Adipose tissue (tissue), 3 donors: ENCODE results near the gene MCF2L2. TPM values are rescaled to one million over a fixed set of nuclear protein-coding genes. Genes with fewer than 3 reads are reported as not detected.

Experiments
- H3K27ac ChIP-seq: one replicate; pipeline ENCODE4 v1.5.1; 2013; ENCODE audit warnings: low read depth, low read length
- WGBS, 3 donors: extraction: QIAGEN DNeasy Blood & Tissue Kit; methylation state at CpG; one replicate each; pipeline ENCODE4 v1.1.7; 2013; 5-methylcytosine and 5-hydroxymethylcytosine counted together
- polyA plus RNA-seq, 3 donors: library from polyadenylated mRNA; stranded (reverse); fragments of 200-250 nt; gene quantifications; one replicate each; pipeline ENCODE4 v1.2.3, GENCODE V29; 2013
- donor health status: healthy with polysubstance abuse.
- donor health status: Bipolar disorder and iron deficiency.
- donor health status: healthy.

The MCF2L2 gene
- polyA plus RNA-seq, 3 donors: 0.06 to 0.22 (median 0.12) TPM

DNA sequence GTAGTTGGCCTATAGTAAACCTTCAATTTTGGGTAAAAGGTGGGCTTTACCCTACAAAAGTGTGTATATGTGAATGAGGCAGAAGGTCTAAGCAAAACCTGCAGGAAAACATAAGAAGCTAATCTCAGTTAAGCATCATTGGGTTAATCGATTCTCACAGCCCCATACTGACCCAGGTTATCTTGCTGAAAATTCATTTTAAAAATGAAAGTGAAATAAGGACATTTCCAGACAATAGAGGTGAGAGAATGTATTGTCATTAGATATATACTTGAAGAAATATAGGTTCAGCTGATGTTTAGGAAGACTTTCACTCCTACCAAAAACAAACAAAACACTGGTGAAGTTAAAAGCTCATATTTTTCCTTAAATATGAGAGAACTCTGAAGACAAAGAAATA is 85.6 kb downstream of the MCF2L2 start:
- no peak overlapping the region for H3K27ac ChIP-seq
- 64 to 83% (median 78%) methylated on average over 1 of the region's 1 CpG for WGBS, 3 donors

DNA sequence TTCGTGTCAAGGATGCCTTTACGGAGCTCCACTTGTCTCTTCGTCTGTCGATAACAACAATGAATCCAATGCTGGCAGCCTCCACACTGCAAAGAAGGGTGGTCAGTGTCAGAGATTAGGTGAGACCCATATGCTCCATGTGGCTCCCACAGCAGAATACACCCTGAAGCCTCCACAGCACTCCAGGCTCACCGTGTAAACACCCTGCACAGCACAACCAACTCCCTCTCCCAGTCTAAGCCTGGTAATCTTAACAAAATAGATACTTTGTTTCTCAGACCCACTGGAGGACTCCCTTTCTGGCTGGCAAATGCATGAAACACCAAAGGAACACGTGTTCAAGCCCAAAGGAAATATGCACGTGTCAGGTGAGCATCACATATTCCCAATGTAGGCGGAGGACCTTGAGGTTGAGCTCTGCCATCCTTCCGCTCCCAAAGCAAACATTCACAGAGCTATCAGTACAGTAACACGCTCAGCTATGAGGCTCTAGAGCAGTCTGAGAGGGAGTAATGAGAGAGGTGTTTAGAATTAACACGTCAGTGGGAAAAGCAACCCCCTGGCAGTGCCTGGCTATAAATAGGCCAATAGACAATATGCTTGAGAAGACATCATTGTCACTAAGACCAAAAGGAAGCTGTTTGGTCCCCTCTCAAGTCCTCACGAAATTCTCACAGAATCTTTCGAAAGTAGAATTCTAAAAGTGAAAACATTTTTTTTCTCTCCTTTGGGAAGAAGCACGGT is 86.7 kb downstream of the MCF2L2 start:
- H3K27ac ChIP-seq: no peak overlapping the region
- 65 to 81% (median 78%) methylated on average over 14 of the region's 14 CpGs for WGBS, 3 donors

DNA sequence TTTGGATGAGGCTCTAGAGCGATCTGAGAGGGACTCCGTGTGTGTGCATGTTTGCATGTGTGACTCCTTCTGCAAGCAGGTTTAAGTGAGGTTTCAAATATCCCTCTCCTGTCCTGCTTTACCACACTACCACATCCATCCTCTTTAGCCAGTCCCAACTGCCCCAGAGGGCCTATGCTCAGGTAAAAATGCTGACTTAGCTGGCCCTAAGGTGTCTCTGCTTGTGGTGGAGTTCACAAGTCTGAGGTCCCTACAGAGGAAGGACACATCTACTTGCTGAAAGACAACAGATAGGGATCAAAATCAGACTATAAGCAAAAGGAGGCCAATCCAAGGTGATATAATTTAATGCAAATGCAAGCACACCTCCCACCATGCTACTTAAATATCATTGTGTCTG is 88.2 kb downstream of the MCF2L2 start:
- H3K27ac ChIP-seq: no peak overlapping the region
- WGBS, 3 donors: 90 to 96% (median 90%) methylated on average over 2 of the region's 2 CpGs

DNA sequence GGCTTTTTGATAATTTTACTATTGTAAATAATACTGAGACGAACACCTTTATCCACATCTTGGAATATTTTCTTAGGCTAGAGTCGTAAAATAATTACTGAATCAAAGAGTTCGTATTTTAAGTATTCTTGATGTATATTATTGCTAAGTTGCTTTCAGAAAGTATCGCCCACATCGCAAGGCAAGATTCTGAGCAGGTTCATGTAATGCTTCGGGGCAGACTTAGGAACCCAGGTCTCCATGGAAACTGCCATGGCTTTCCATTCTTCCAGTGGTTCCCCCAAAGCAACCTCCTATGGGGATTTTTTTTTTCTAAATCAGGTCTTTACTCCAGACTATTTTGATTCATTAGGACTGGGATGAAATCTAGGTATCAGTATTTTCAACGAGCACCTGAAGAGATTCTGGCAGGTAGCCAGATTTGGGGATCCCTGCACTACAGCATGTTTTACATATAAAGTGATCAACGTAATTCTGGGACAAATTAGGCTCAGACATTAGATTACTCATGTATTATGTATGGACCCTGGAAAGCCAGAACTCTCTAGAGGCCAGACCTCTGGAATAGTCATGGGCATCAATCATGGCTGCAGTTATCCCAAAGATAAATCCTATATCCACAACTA is 88.8 kb downstream of the MCF2L2 start:
- 88 to 90% (median 89%) methylated on average over 8 of the region's 8 CpGs for WGBS, 3 donors
- H3K27ac ChIP-seq: no peak overlapping the region

DNA sequence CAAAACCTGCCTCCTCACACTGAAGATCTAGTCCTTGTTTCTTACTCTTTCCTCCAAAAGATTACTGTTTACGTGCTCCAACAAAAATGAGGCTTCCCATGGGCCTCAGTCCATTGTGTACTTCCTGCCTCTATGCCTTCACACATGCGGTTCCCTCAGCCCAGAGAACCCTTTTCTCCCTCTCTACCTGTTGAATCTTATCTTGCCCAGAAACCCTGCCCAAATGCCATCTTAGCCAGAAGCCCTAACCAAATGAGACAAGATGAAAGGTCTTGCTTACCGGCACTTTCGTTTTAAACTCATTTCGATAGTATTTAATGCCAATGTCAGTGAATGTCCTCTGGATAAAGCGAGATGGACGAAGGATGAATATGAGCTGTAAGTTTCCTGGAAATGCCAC is 89.9 kb downstream of the MCF2L2 start:
- no peak overlapping the region for H3K27ac ChIP-seq
- 86 to 94% (median 90%) methylated on average over 7 of the region's 7 CpGs for WGBS, 3 donors

DNA sequence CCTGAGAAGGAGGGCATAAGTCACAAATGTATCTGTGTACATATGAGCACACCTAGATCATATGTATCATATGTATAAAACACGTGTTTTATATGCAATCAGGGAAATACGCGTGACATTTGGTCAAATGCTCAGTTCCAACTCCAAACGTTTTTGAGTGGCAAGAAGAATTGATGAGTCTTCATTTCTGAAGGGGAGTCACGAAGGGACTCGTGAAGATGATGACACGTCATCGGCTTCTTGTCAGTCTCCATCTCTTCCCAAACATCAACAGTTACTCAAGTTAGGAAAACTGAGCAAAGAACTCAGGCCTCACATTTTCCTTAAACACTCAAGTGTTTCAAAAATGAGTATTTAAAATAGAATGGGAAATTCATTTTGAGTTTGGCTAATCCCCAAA is 95.9 kb downstream of the MCF2L2 start:
- no peak overlapping the region for H3K27ac ChIP-seq
- WGBS, 3 donors: 79 to 93% (median 84%) methylated on average over 8 of the region's 8 CpGs

DNA sequence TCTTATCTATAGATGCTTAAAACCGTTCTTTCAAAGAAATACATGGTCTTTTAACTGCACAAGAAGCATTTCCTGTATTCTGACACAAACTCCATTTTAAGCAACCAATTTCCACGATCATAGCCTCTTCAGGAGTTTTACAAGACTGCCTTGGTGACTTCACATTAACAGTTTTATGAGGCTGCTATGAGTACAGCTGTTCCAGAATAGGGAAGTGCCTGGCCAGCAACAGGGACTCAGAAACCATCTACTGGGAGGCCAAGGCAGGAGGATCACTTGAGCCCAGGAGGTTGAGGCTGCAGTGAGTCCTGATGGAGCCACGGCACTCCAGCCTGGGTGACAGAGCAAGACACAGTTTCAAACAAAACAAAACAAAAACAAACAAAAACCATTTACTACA is 96.9 kb downstream of the MCF2L2 start:
- WGBS, 3 donors: 62 to 75% (median 68%) methylated on average over 3 of the region's 3 CpGs
- H3K27ac ChIP-seq: no peak overlapping the region

DNA sequence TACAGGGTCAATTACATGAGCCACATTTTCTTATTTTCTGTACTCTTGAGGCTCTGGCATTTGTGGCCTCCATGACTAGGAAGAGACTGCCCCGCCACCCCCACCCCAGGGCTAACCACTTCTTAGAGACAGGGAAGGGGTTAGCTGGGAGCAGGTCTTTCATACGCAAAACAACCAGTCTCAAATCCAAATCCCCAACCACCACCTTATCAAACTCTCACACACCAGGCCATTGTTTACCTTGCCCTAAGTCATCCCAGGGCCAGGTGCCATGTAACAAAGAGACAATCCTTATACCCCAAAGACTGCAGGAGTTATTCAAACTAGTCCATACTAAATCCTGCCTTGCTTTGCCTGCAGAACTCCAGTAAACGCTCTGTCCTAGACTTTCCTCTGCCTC is 97.5 kb downstream of the MCF2L2 start:
- WGBS, 3 donors: 79 to 91% (median 89%) methylated on average over 3 of the region's 3 CpGs
- no peak overlapping the region for H3K27ac ChIP-seq

DNA sequence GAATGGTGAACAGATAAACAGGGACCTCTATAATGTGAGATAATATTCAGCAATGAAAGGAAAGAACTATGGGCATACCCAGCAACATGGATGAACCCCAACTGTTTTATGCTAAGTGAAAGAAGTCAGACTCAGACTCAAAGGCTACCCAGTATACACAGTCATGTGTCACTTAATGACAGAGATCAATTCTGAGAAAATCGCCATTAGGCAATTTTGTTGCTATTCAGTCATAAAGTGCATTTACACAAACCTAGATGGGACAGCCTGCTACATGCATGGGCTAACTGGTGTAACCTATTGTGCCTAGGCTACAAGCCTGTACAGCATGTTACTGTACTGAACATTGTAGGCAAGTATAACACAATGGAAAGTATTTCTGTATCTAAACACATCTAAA is 98.9 kb downstream of the MCF2L2 start:
- 76 to 97% (median 97%) methylated on average over 1 of the region's 1 CpG for WGBS, 3 donors
- H3K27ac ChIP-seq: no peak overlapping the region

DNA sequence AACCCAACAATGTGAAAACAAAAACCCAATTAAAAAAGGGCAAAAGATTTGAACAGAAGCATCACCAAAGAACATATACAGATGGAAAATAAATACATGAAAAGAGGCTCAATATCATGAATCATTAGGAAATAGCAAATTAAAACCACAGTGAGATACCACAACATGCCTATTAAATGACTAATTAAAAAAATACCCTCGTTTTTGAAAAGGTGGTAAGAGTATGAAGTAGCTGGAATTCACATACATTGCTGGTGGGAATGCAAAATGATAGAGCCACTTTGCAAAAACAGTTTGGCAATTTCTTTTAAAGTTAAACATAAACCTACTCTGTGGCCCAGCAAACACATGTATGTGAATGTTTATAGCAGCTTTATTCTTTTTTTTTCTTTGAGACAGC is 99.6 kb downstream of the MCF2L2 start:
- 28 to 46% (median 28%) methylated on average over 1 of the region's 1 CpG for WGBS, 3 donors
- no peak overlapping the region for H3K27ac ChIP-seq

DNA sequence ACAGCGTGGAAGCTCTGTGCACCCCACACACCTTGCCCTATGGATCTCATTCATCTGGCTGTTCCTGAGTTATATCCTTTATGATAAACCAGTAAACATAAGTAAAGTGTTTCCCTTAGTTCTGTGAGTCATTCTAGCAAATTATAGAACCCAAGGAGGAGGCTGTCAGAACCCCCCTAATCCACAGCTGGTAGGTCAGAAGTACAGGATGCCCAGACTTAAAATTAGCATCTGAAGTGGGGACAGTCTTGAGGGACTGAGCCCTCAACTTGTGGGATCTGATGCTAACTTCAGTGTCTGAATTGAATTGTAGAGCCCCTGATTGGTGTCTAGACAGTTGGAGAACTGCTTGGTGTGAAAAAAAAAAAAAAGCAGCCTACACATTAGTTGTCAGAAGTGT is 100.3 kb downstream of the MCF2L2 start:
- no peak overlapping the region for H3K27ac ChIP-seq
- WGBS, 3 donors: 79 to 96% (median 93%) methylated on average over 1 of the region's 1 CpG

DNA sequence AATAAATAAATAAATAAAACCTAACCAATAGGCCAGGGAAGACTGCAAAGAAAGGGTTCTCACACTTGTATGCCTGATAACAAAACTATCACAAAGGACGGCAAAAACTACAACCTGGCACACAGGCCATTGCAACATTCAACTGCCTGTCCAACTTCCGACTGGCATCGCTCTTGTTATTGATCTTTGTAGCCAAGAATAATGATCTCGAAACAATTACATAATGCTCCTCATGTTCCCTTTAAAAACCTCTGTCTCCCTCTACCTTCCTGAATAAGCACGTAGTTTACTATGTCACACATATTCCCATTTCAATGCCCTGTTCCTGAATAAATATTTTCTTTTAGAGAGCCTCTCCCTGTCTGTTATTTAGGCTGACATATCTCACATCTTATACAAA is 101.1 kb downstream of the MCF2L2 start:
- no peak overlapping the region for H3K27ac ChIP-seq
- 32 to 65% (median 58%) methylated on average over 5 of the region's 5 CpGs for WGBS, 3 donors

DNA sequence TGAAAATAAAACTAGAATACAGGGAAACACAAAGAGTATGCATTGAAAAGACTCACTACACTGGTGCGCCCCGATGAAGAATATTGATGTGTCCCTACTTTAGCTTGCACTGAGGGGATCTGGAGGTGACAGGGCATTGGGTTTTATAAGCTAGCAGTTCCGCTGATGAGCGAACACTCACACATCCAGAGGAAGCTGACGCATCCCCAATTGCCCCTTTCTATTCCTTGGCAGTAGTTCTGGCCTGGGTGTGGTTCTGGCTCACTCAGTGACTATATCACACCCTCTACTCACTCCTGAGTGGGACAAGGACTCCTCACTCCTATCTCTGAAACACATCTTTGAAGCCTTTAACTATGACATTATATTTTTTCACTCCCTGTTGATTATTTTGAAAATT is 104.3 kb downstream of the MCF2L2 start:
- no peak overlapping the region for H3K27ac ChIP-seq
- WGBS, 3 donors: 86 to 94% (median 91%) methylated on average over 5 of the region's 5 CpGs

DNA sequence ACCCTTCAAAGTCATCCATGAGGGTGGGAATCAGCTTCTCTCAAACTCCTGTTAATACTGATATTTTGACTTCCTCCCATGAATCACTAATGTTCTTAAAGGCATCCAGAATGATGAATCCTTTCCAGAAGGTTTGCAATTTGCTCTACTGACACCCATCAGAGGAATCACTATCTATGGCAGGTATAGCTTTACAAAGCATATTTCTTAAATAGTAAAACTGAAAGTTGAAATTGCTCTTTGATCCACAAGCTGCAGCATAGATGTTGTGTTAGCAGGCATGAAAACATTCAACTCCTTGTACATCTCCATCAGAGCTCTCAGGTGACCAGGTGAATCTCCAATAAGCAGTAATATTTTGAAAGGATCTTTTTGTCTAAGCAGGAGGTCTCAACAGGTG is 109.0 kb downstream of the MCF2L2 start:
- no peak overlapping the region for H3K27ac ChIP-seq

DNA sequence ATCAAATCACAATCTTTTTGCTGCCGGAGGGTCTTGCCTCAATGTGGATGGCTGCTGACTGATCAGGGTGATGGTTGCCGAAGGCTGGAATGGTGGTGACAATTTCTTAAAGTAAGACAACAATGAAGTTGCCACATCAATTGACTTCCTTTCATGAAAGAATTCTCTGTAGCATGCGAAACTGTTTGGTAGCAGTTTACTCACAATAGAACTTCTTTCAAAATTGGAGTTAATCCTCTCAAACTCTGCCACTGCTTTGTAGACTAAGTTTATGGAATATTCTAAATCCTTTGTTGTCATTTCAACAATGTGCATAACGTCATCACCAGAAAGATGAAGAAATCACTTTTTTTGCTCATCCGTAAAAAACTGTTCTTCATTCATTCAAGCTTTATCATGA is 109.5 kb downstream of the MCF2L2 start:
- WGBS, 3 donors: 64 to 84% (median 70%) methylated on average over 5 of the region's 5 CpGs
- no peak overlapping the region for H3K27ac ChIP-seq

DNA sequence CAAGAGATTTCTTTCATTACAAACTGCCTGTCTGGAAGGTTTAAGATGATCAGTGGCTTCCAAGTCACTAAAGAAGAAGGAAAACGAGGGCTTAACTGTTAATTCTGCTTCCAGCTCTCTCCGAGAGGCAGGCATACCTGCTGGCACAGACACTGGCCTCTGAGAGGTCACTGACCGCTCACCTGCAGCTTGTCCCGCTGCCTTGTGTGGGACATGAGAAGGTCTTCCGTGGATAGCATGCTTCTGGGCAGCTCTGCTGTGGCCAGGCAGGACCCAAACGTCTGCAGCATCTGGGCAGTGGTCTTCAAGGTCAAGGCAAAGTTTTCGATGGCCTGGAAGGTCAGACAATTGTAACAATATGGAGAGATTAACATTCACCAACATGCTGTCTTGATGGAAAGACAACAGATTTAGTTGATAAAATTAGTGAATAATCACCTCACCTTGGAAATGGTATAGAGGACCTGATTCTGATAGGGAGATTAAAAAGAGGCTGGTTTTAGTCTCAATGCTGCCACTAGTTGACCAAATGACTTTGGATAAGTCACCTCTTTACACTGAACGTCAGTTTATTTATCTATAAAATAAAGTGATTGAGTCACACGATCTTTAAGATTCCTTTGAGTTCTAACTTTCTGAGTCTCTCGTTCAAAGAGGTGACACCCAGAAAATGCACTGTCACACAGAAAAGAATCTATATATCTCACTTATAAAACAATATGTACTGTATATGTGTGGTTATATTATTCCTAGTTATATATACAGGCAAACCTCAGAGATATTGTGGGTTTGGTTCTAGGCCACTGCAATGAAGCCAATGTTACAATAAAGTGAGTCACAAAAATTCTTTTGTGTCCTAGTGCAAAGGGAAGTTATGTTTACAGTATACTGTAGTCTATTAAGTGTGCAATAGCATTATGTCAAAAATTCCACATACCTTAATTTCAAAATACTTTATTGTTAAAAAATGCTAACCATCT is 110.2 kb downstream of the MCF2L2 start:
- H3K27ac ChIP-seq: no peak overlapping the region
- WGBS, 3 donors: 66 to 90% (median 85%) methylated on average over 10 of the region's 10 CpGs

DNA sequence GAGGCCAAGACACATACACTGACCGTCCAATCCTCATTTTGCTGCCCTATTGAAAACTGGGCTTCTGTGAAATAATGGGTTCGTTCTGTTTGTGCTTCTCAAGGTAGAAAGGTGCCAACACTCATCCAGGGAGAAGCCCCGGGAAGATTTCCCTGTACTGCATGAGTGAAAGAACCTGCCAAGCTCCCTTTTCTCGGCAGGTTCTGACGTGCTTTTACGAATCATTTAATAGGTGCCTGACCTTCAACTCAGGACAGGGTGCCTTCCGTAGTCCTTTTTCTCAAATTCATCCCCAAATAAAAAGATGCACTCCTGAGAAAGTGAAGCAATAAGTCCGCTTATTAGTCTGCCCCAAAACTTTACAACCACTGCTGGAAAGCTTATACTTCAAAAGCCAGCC is 111.1 kb downstream of the MCF2L2 start:
- 74 to 93% (median 92%) methylated on average over 8 of the region's 8 CpGs for WGBS, 3 donors

DNA sequence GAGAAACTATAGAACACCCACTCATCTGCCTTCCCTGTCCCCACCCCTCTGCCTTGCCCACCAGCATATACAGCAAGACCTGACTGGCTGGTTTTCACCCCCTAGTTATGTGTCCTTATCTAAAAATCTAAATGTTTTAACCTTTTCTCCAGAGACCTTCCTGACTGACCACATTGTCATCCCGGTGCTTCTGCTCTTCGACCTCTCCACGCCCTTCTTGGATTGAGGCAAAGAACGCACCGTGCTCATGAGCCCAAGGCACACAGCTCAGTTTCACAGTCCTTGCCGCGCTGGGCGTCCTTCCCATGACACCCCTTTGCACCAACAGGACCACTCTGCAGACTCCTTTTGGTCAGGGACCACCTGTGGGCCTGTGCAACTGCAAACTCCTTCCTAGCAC is 112.7 kb downstream of the MCF2L2 start:
- WGBS, 3 donors: 91 to 95% (median 94%) methylated on average over 8 of the region's 8 CpGs
- no peak overlapping the region for H3K27ac ChIP-seq

More for the DNA sequence above, 111.1 kb downstream of the MCF2L2 start:
- no peak overlapping the region for H3K27ac ChIP-seq

DNA sequence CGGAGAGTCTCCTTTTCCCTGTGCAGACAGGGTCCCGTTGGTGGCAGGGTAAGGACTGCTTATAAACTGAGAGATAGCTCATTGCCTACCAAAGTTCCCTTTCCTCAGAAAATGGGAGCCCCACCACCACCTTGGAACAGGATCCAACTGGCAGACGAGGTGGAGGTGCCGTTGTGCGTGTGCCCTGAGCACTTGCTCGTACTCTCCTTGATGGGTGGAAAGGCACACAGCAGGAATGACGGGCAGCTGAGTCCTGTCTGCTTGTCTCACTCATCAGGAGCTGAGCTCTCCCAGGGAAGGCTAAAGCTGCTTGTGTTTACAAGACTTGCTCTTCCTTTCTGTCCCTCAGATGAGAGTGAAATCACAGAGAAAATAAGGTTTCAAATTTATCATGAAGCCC is 114.7 kb downstream of the MCF2L2 start:
- WGBS, 3 donors: 69 to 77% (median 76%) methylated on average over 7 of the region's 7 CpGs
- H3K27ac ChIP-seq: no peak overlapping the region
